HG03025 (cell line): ENCODE measurements around the gene NHP2.
"Not testable (repeated sequence)": the region's sequence is repeated elsewhere in the genome, so short reads cannot be mapped to it uniquely, and the experiment has no call there.

Experiments used
- ATAC-seq: cut with Tn5 transposase; IDR thresholded peaks from one replicate; pipeline ENCODE4 v1.9.1; 2021; ENCODE audit warnings: mild to moderate bottlenecking, moderate library complexity; ENCODE audit not compliant: unreplicated experiment, low FRiP score

NHP2 gene

DNA sequence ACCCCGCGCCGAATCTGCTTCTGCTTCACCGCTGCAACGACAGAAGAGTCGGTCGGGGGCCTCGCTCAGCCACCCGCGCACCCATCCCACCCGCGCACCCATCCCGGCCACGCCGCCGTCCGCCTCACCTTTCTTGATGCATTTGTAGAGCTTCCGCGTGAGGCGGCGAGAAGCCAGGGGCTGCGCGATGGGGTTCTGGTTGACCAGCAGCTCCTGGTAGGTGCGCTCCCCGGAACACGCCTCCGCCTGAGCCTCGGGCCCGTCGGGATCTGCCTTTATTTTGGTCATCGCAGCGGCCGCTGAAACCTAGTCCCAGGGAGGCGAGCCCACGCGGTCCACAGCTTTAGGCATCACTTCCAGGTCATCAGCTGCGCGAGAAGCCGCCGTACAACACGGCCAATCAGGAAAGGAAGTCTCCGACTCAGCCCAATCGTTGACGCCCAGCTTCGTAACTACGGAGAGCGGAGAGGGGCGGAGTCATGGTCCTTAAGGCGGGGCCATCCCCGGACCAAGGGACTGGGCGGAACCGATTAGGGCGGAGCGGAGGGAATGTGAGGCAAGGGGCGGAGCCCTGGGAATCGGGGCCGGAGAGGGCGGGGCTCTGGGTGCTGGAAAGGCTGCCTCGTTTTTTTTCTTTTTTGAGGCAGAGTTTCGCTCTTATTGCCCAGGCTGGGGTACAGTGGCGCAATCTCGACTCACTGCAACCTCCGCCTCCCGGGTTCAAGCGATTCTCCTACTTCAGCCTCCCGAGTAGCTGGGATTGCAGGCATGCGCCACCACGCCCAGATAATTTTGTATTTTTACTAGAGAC is at the start of gene NHP2:
Gene NHP2 (minus strand): TSS at position 356 of the 811 bp plus-strand sequence. CDS start 68 bp downstream, at position 288.
- ATAC-seq = peak; percentile 96

- ATAC-seq = no peak
Measured at GRCh38 chr5:178202541-178202940, 48.9 kb upstream of the NHP2 start.

DNA sequence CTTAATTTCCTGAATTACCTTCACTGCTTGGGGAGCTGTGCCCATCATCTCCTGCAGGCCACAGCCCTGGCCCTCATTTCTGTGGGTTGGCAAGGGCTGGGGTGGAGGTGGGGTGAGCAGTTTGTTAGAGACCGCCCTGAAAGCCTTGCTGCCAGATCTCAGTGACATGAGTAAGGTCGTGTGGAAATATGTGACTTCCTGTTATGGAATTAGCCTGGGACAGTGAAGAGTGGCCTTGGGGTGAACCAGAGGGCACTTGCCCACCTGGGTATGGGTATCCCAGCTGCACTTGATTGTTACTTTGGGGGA is 48.2 kb upstream of the NHP2 start:
- no peak for ATAC-seq

- ATAC-seq = no peak
Measured at GRCh38 chr5:178201221-178201926, 47.7 kb upstream of the NHP2 start.

DNA sequence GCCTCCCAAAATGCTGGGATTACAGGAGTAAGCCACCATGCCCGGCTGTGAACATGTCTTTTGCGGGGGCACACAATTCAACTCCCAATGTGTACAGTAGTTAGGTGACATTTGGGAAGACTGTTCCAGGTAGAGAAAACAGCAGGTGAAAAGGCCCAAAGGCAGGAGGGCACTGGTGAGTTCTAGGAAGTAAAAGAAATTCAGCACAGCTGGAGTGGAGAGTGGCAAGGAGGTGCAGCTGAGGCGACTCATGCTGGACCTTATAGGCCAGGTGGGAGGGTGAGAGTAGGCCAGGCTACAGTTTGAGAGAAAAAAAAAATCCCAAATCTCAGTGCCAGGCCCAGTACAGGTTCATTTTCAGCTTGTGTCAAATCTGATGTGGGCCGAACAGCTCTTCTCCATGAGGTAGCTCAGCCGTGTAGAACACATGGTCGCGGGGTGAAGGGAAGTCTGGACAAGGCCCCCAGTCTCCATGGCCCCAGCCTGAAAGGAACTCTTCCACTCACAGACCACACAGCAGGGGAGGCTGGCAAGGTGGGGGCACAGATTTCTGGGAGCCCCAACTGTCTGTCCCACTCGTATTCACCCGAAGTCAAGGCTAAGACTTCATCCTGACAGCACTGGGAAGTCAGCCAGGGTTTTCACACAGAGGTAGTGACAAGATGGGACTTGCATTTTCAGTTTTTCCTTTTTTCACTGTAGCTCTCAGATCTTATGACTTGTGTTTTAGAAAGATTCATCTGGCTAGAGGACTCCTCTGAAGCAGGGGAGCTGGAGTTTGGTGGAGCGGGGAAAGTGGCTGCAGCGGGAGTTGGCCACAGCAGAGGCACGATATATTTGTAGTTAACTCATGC is 46.1 kb upstream of the NHP2 start:
- no peak for ATAC-seq

GRCh38 chr5:178198706-178199105 is 45.0 kb upstream of the NHP2 start:
- no peak for ATAC-seq

DNA sequence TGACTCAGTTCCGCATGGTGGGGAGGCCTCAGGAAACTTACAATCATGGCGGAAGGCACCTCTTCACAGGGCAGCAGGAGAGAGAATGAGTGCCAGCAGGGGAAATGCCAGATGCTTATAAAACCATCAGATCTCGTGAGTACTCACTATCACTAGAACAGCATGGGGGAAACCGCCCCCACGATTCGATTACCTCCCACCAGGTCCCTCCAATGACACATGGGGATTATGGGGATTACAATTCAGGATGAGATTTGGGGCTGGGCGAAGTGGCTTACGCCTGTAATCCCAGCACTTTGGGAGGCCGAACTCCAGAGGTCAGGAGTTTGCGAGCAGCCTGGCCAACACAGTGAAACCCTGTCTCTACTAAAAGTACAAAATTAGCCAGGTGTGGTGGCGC is 44.5 kb upstream of the NHP2 start:
- ATAC-seq = not testable (repeated sequence)

- ATAC-seq = no peak
Measured at GRCh38 chr5:178196986-178197385, 43.3 kb upstream of the NHP2 start.

GRCh38 chr5:178196281-178196812 is 42.7 kb upstream of the NHP2 start:
- no peak for ATAC-seq

DNA sequence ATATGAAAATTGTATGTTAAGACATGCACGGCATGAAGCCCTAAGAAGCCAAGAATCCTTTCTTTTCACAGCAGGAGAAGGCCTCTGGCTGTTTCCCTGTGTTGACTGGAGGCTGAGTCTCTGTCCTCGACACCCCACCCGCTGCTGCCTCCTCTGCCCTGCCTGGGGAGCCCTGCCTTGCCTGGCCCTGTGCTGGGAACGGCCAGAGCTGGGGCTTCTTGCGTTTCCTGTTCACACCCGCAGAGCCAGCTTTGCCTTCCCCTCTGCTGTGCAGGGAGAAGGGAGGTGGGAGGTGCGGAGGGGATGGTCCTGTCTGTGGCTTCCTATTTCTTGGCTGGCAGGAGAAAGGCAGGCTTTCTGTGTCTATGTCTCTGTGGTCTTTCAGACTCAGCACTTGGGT is 40.3 kb upstream of the NHP2 start:
- ATAC-seq = no peak

GRCh38 chr5:178193251-178193809 is 39.6 kb upstream of the NHP2 start:
- no peak for ATAC-seq

DNA sequence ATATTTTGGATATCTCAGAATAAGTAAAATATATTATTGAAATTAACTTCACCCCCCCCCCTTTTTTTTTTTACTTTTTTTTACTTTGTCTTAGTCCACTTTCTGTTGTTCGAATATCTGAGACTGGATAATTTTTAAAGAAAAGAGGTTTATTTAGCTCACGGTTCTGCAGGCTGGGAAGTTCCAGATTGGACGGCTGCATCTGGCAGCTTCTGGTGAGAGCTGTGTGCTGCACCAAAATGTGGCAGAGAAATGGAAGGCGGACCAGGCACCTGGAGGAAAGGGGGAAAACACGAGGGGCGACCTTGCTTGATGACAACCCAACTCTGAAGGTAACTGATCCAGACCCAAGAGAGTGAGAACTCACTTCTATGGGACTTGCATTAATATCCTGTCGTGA is 39.1 kb upstream of the NHP2 start:
- no peak for ATAC-seq

DNA sequence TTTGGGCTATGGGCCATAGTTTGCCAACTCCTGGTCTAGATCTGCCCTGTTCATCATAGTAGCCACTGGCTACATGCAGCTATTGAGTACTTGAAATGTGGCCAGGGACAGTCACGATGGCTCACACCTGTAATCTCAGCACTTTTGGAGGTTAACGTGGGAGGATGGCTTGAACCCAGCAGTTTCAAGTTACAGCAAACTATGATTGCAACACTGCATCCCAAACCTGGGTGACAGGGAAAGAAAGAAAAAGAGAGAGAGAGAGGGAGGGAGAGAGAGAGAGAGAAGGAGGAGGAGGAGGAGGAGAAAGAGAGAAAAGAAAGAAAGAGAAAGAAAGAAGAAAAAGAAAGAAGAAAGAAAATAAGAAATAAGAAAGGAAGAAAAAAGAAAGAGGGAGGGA is 38.6 kb upstream of the NHP2 start:
- no peak for ATAC-seq

GRCh38 chr5:178191661-178192060 is 38.0 kb upstream of the NHP2 start:
- no peak for ATAC-seq

GRCh38 chr5:178189433-178189832 is 35.7 kb upstream of the NHP2 start:
- ATAC-seq = no peak

GRCh38 chr5:178187014-178187413 is 33.3 kb upstream of the NHP2 start, which contains the start of gene GMCL2:
TSS of gene GMCL2 (minus strand) at chr5:178187371. CDS start at chr5:178187299, 72 bp downstream.
- ATAC-seq = no peak

DNA sequence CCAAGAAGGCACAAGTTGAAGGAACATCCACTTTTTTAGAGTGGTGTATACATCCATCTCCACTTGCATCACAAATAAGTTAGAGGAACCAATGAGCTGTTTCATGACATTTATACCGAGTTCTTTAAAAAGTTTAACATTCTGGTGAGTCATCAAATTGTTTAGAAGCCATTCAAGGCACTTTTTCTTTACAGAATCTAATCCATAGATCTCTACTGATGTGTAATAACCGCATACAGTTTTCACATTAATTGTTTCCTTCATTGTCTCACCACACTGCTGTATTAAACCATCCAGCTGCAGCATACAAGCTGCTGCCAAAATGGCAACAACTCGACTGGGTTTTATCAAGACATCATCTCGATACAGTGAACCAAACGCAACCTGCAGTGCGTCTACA is 32.7 kb upstream of the NHP2 start:
- no peak for ATAC-seq

DNA sequence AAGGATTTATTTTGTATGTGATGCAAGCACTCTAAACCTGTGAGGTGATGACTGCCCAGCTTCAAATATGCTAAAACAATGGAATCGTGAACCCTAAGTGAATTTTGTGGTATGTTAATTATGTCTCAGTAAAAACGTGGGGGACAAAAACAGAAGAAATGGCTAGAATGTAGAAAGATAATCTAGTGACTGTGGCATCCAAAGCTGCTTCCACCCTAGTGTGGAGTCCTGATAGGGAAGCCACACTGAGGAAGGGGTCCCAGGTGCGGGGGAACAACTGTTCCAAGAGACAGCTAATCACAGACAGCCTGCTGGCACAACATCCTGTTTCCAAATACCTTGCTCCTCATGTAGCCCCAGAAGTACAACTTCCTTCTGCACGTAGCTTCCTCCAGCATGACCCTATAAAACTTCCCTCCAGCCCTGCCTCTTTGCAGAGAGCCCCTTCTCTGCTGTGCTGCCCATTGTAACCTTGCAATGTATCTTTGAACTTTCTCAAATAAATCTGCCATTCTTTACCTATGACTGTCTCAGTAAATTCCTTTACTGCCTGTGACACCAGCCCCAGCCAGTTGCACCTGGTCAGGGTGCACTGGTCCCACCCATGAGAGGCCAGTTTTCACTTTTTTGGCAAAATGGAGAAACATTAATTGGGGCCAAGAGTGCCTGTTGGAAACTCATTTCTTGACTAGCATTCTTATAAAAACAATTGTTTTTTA is 28.6 kb upstream of the NHP2 start:
- no peak for ATAC-seq

GRCh38 chr5:178180141-178180863 is 26.6 kb upstream of the NHP2 start:
- no peak for ATAC-seq
